IPS-15b (cell line): ENCODE results near the gene ANKRD11.
A peak's percentile ranks its signal among the peaks of the same experiment; 100 is the strongest.

Experiments
- H3K27me3 ChIP-seq: one replicate; pipeline ENCODE4 v1.6.1; 2013; ENCODE audit warnings: low read length; ENCODE audit not compliant: control insufficient read depth, insufficient read depth
- H3K36me3 ChIP-seq: one replicate; pipeline ENCODE4 v1.6.1; 2013; ENCODE audit warnings: low read length; ENCODE audit not compliant: control insufficient read depth, insufficient read depth
- H3K4me1 ChIP-seq: one replicate; pipeline ENCODE4 v1.6.1; 2013; ENCODE audit warnings: mild to moderate bottlenecking, low read length; ENCODE audit not compliant: control insufficient read depth, insufficient read depth
- H3K4me3 ChIP-seq: one replicate; pipeline ENCODE4 v1.5.1; 2013; ENCODE audit warnings: low read depth, low read length
- H3K9ac ChIP-seq: one replicate; pipeline ENCODE4 v1.6.1; 2013; ENCODE audit warnings: low read depth, mild to moderate bottlenecking, low read length
- H3K9me3 ChIP-seq: one replicate; pipeline ENCODE4 v1.6.1; 2013; ENCODE audit warnings: mild to moderate bottlenecking, low read length; ENCODE audit not compliant: control insufficient read depth, insufficient read depth

Gene ANKRD11

GRCh38 chr16:89350701-89351380, 139.5 kb downstream of the ANKRD11 start:
- no peak overlapping the region for H3K4me3 ChIP-seq
- H3K9me3 ChIP-seq = no peaks in the 10 kb centered on the region
- H3K9ac ChIP-seq = no peak overlapping the region
- H3K27me3 ChIP-seq = no peaks in the 10 kb centered on the region
- H3K4me1 ChIP-seq = peaks cover 13% of the 10 kb centered on the region
- no peaks in the 10 kb centered on the region for H3K36me3 ChIP-seq

GRCh38 chr16:89349947-89350633, 140.3 kb downstream of the ANKRD11 start:
- Histone ChIP-seq H3K4me3 (no peak overlapping the region), H3K9me3 (no peaks in the 10 kb centered on the region), H3K27me3 (no peaks in the 10 kb centered on the region), H3K4me1 (peaks cover 17% of the 10 kb centered on the region), H3K9ac (no peak overlapping the region), H3K36me3 (no peaks in the 10 kb centered on the region)

GRCh38 chr16:89347807-89348206, 142.6 kb downstream of the ANKRD11 start:
- no peaks in the 10 kb centered on the region for H3K9me3 ChIP-seq
- H3K36me3 ChIP-seq = no peaks in the 10 kb centered on the region
- H3K9ac ChIP-seq = no peak overlapping the region
- peaks cover 17% of the 10 kb centered on the region for H3K4me1 ChIP-seq
- no peak overlapping the region for H3K4me3 ChIP-seq
- H3K27me3 ChIP-seq = no peaks in the 10 kb centered on the region

GRCh38 chr16:89346869-89347268, 143.5 kb downstream of the ANKRD11 start:
- no peaks in the 10 kb centered on the region for H3K36me3 ChIP-seq
- H3K9me3 ChIP-seq = no peaks in the 10 kb centered on the region
- peaks cover 17% of the 10 kb centered on the region for H3K4me1 ChIP-seq
- peak overlapping the region; percentile 32 for H3K9ac ChIP-seq
- no peak overlapping the region for H3K4me3 ChIP-seq
- no peaks in the 10 kb centered on the region for H3K27me3 ChIP-seq

GRCh38 chr16:89345642-89346150, 144.7 kb downstream of the ANKRD11 start:
- Histone ChIP-seq H3K4me3 (no peak overlapping the region), H3K9ac (no peak overlapping the region), H3K27me3 (no peaks in the 10 kb centered on the region), H3K4me1 (peaks cover 17% of the 10 kb centered on the region), H3K36me3 (no peaks in the 10 kb centered on the region), H3K9me3 (no peaks in the 10 kb centered on the region)

GRCh38 chr16:89344846-89345611, 145.3 kb downstream of the ANKRD11 start:
- Histone ChIP-seq H3K4me1 (peaks cover 17% of the 10 kb centered on the region), H3K9me3 (no peaks in the 10 kb centered on the region), H3K27me3 (no peaks in the 10 kb centered on the region), H3K9ac (no peak overlapping the region), H3K4me3 (no peak overlapping the region), H3K36me3 (no peaks in the 10 kb centered on the region)

GRCh38 chr16:89344458-89344834, 145.9 kb downstream of the ANKRD11 start:
- H3K9me3 ChIP-seq = no peaks in the 10 kb centered on the region
- H3K9ac ChIP-seq = no peak overlapping the region
- peaks cover 17% of the 10 kb centered on the region for H3K4me1 ChIP-seq
- no peaks in the 10 kb centered on the region for H3K36me3 ChIP-seq
- H3K4me3 ChIP-seq = no peak overlapping the region
- H3K27me3 ChIP-seq = no peaks in the 10 kb centered on the region

- H3K36me3 ChIP-seq = no peaks in the 10 kb centered on the region
- no peak overlapping the region for H3K9ac ChIP-seq
- H3K4me3 ChIP-seq = no peak overlapping the region
- H3K27me3 ChIP-seq = no peaks in the 10 kb centered on the region
- H3K4me1 ChIP-seq = peaks cover 17% of the 10 kb centered on the region
- no peaks in the 10 kb centered on the region for H3K9me3 ChIP-seq
Observed at GRCh38 chr16:89343501-89344457, 146.6 kb downstream of the ANKRD11 start.

- Histone ChIP-seq H3K9ac (no peak overlapping the region), H3K27me3 (no peaks in the 10 kb centered on the region), H3K4me1 (peaks cover 15% of the 10 kb centered on the region), H3K9me3 (no peaks in the 10 kb centered on the region), H3K36me3 (peaks cover 2% of the 10 kb centered on the region), H3K4me3 (no peak overlapping the region)
Observed at GRCh38 chr16:89341697-89342694, 148.4 kb downstream of the ANKRD11 start.

- Histone ChIP-seq H3K36me3 (peaks cover 2% of the 10 kb centered on the region), H3K9me3 (no peaks in the 10 kb centered on the region), H3K4me3 (no peak overlapping the region), H3K9ac (no peak overlapping the region), H3K27me3 (no peaks in the 10 kb centered on the region), H3K4me1 (peaks cover 9% of the 10 kb centered on the region)
Observed at GRCh38 chr16:89341279-89341678, 149.1 kb downstream of the ANKRD11 start.
